ENCODE data around the gene TYK2. TPM values are rescaled to one million over a fixed set of nuclear protein-coding genes. Genes with fewer than 3 reads are reported as not detected.
"Not testable (repeated sequence)": the region's sequence is repeated elsewhere in the genome, so short reads cannot be mapped to it uniquely, and the experiment has no call there.

Gene TYK2
- total RNA-seq, 1 donor from 2014 or later = 36.1 TPM

- Histone ChIP-seq H3K27me3 (ENCODE audit: control insufficient read depth, insufficient read depth, low read length) (no peaks in the 10 kb centered on the region), H3K4me3 (ENCODE audit: low read depth, low read length) (no peak overlapping the region), H3K36me3 (ENCODE audit: control insufficient read depth, insufficient read depth, low read length) (peaks cover 13% of the 10 kb centered on the region)
- peak; percentile 92 for TF ChIP-seq CTCF (IDR thresholded peaks at IDR 0.05; ENCODE audit: insufficient read depth, low read length, severe bottlenecking)
- FAIRE-seq = no peak
- DNase-seq (ENCODE audit: low read depth) = peak; percentile 65
Observed at GRCh38 chr19:10390652-10391286, 10.4 kb upstream of the TYK2 start.

GRCh38 chr19:10389863-10390262 is 9.5 kb upstream of the TYK2 start:
- no peak for FAIRE-seq
- no peaks in the 10 kb centered on the region for H3K27me3 ChIP-seq (ENCODE audit: control insufficient read depth, insufficient read depth, low read length)
- peak; percentile 21 for TF ChIP-seq CTCF (IDR thresholded peaks at IDR 0.05; ENCODE audit: insufficient read depth, low read length, severe bottlenecking)
- no peak overlapping the region for H3K4me3 ChIP-seq (ENCODE audit: low read depth, low read length)
- no peak for DNase-seq (ENCODE audit: low read depth)
- H3K36me3 ChIP-seq (ENCODE audit: control insufficient read depth, insufficient read depth, low read length) = peaks cover 10% of the 10 kb centered on the region

- peak; percentile 65 for DNase-seq (ENCODE audit: low read depth)
- H3K4me3 ChIP-seq (ENCODE audit: low read depth, low read length) = no peak overlapping the region
- no peaks in the 10 kb centered on the region for H3K27me3 ChIP-seq (ENCODE audit: control insufficient read depth, insufficient read depth, low read length)
- FAIRE-seq = peak; percentile 7
- peak; percentile 87 for TF ChIP-seq CTCF (IDR thresholded peaks at IDR 0.05; ENCODE audit: insufficient read depth, low read length, severe bottlenecking)
- H3K36me3 ChIP-seq (ENCODE audit: control insufficient read depth, insufficient read depth, low read length) = peaks cover 9% of the 10 kb centered on the region
Observed at GRCh38 chr19:10388957-10389356, 8.6 kb upstream of the TYK2 start.

GRCh38 chr19:10384580-10384979 is 4.2 kb upstream of the TYK2 start:
- H3K4me3 ChIP-seq (ENCODE audit: low read depth, low read length) = no peak overlapping the region
- no peaks in the 10 kb centered on the region for H3K36me3 ChIP-seq (ENCODE audit: control insufficient read depth, insufficient read depth, low read length)
- H3K27me3 ChIP-seq (ENCODE audit: control insufficient read depth, insufficient read depth, low read length) = no peaks in the 10 kb centered on the region
- FAIRE-seq (no peak), DNase-seq (ENCODE audit: low read depth) (no peak)
- no peak for TF ChIP-seq CTCF (IDR thresholded peaks at IDR 0.05; ENCODE audit: insufficient read depth, low read length, severe bottlenecking)

- not testable (repeated sequence) for FAIRE-seq; H3K27me3 ChIP-seq (ENCODE audit: control insufficient read depth, insufficient read depth, low read length); H3K36me3 ChIP-seq (ENCODE audit: control insufficient read depth, insufficient read depth, low read length); DNase-seq (ENCODE audit: low read depth); H3K4me3 ChIP-seq (ENCODE audit: low read depth, low read length)
Observed at GRCh38 chr19:10383223-10383499, 2.8 kb upstream of the TYK2 start.

- no peaks in the 10 kb centered on the region for H3K27me3 ChIP-seq (ENCODE audit: control insufficient read depth, insufficient read depth, low read length)
- no peak for TF ChIP-seq CTCF (IDR thresholded peaks at IDR 0.05; ENCODE audit: insufficient read depth, low read length, severe bottlenecking)
- H3K36me3 ChIP-seq (ENCODE audit: control insufficient read depth, insufficient read depth, low read length) = peaks cover 7% of the 10 kb centered on the region
- FAIRE-seq (no peak), DNase-seq (ENCODE audit: low read depth) (no peak)
- H3K4me3 ChIP-seq (ENCODE audit: low read depth, low read length) = peak overlapping the region; percentile 98
Observed at GRCh38 chr19:10379880-10380312, 476 bp downstream of the TYK2 start.

All from bronchial epithelial cell (primary cell).